Tibial artery (tissue), 4 donors: Measurements from ENCODE around the gene KRTAP5-4.

Experiments used
- DNase-seq, 2 donors: peaks; one replicate each; pipeline ENCODE4 v3.0.0-alpha.2; 2019
- H3K27ac ChIP-seq, 2 donors: fragments of 200-600 bp; sonication (generic) in 1 of 2; 1 replicate in 1 of 2; 2 replicates in 1 of 2; pipeline ENCODE4 v1.5.1; 2018 to 2019; ENCODE audit warnings: mild to moderate bottlenecking in 1 of 2
- H3K27me3 ChIP-seq, 2 donors: fragments of 200-600 bp; sonication (generic) in 1 of 2; one replicate each; pipeline versions ENCODE4 v1.5.1 to v1.6.0; 2016 to 2019
- H3K36me3 ChIP-seq, 3 donors: fragments of 200-600 bp; sonication (generic) in 2 of 3; one replicate each; pipeline ENCODE4 v1.5.1; 2016 to 2019; ENCODE audit warnings: mild to moderate bottlenecking in 2 of 3
- H3K4me1 ChIP-seq, 4 donors: fragments of 200-600 bp; sonication (generic) in 2 of 4; 1 replicate in 3 of 4; 2 replicates in 1 of 4; pipeline ENCODE4 v1.5.1; 2016 to 2019
- H3K4me3 ChIP-seq, 2 donors: fragments of 200-600 bp; sonication (generic) in 1 of 2; 1 replicate in 1 of 2; 2 replicates in 1 of 2; pipeline ENCODE4 v1.5.1; 2018 to 2019; ENCODE audit warnings: mild to moderate bottlenecking in 2 of 2
- H3K9me3 ChIP-seq, 3 donors: fragments of 200-600 bp; sonication (generic) in 1 of 3; one replicate each; pipeline ENCODE4 v1.5.1; 2016 to 2019
- intact Hi-C: fragments of 100-400 bp; cut with DNase I; formaldehyde crosslinking; loops from one replicate; pipeline ENCODE4 v1.15.0; 2023; ENCODE audit warnings: low total_unique reads
- TF ChIP-seq, protein P1 (sequence below), 2 experiments: fragments of 200-600 bp in 1 of 2; fragments of 450-650 bp in 1 of 2; IDR thresholded peaks; one replicate each; pipeline ENCODE4 v1.5.1; 2017 to 2019; ENCODE audit warnings: antibody characterized with exemption in 2 of 2, mild to moderate bottlenecking in 1 of 2, moderate library complexity in 1 of 2

KRTAP5-4 gene

DNA sequence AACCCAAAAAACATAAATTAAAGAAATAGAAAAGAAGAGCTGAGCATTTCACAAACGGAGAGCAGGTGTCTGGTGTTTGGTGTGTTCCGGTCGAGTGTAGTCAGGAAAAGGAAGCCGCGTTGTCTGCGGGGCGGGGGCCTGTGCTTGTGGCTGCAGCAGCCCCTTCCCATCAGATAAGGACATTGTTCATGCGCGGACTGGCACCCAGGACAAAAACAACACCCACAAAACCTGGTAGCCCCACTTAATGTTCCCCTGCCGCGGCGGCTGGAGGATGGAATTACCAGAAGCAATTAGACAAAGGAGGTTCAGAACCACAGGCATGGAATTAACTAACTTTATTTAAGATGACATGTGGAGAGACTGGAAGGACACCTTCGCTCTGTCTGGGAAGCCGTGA lies 37.6 kb upstream of the KRTAP5-4 start:
- Histone ChIP-seq H3K4me1 (no peaks in the 10 kb centered on the region), H3K36me3 (no peaks in the 10 kb centered on the region), H3K27ac (no peak overlapping the region), H3K27me3 (peaks cover 0 to 23% of the 10 kb centered on the region in 2 donors), H3K4me3 (no peak overlapping the region), H3K9me3 (no peaks in the 10 kb centered on the region)
- TF ChIP-seq, protein P1, sequence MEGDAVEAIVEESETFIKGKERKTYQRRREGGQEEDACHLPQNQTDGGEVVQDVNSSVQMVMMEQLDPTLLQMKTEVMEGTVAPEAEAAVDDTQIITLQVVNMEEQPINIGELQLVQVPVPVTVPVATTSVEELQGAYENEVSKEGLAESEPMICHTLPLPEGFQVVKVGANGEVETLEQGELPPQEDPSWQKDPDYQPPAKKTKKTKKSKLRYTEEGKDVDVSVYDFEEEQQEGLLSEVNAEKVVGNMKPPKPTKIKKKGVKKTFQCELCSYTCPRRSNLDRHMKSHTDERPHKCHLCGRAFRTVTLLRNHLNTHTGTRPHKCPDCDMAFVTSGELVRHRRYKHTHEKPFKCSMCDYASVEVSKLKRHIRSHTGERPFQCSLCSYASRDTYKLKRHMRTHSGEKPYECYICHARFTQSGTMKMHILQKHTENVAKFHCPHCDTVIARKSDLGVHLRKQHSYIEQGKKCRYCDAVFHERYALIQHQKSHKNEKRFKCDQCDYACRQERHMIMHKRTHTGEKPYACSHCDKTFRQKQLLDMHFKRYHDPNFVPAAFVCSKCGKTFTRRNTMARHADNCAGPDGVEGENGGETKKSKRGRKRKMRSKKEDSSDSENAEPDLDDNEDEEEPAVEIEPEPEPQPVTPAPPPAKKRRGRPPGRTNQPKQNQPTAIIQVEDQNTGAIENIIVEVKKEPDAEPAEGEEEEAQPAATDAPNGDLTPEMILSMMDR (IDR thresholded peaks at IDR 0.05): no peak
- intact Hi-C loops: loop anchor here (10.0 kb wide), 1 partner anchor 495 kb away; no protein-coding TSS in a partner anchor
- no peak for DNase-seq

DNA sequence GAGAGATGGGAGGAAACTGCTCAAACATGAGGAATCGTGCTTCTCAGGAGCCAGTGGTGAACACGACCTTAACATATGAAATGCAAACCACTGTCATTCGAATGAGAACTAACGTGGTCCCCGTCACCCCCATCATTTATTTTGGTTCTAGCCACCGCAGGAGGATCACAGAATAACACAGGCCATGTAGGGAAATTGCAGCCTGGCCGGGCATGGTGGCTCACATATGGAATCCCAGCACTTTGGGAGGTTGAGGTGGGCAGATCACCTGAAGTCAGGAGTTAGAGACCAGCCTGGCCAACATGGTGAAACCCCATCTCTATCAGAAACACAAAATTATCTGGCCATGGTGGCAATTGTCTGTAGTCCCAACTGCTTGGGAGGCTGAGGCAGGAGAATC lies 34.7 kb upstream of the KRTAP5-4 start:
- H3K27me3 ChIP-seq: peaks cover 0 to 34% of the 10 kb centered on the region in 2 donors
- H3K4me1 ChIP-seq: peaks cover 0 to 8% (median 4%) of the 10 kb centered on the region in 4 donors
- no peak overlapping the region for H3K27ac ChIP-seq
- intact Hi-C loops: loop anchor here (10.0 kb wide), 1 partner anchor 498 kb away; no protein-coding TSS in a partner anchor
- TF ChIP-seq, protein P1 (IDR thresholded peaks at IDR 0.05): no peak
- DNase-seq: peak in 1 of 2 donors; percentile 20
- H3K4me3 ChIP-seq: no peak overlapping the region
- no peaks in the 10 kb centered on the region for H3K9me3 ChIP-seq
- H3K36me3 ChIP-seq: no peaks in the 10 kb centered on the region

DNA sequence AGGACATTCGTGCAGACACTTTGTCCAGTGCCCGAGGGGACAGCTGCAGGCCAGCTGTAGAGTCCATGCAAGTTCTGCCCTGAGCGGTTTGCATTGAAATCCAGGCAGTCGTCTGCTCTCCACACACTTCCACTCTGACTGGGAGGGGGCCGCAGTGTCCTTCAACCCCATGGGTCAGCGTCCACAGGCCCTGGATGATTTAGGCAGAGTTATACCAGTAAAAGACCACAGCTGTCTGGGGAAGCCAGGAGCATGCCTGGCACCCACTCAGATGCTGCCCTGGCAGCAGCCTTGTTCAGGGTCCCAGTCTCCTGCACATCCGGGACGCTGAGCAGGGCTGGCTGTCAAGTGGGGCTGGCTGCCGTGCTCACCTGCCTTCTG lies 34.1 kb upstream of the KRTAP5-4 start:
- no peak for DNase-seq
- intact Hi-C loops: loop anchor here (10.0 kb wide), 1 partner anchor 499 kb away; no protein-coding TSS in a partner anchor
- TF ChIP-seq, protein P1 (IDR thresholded peaks at IDR 0.05): no peak

DNA sequence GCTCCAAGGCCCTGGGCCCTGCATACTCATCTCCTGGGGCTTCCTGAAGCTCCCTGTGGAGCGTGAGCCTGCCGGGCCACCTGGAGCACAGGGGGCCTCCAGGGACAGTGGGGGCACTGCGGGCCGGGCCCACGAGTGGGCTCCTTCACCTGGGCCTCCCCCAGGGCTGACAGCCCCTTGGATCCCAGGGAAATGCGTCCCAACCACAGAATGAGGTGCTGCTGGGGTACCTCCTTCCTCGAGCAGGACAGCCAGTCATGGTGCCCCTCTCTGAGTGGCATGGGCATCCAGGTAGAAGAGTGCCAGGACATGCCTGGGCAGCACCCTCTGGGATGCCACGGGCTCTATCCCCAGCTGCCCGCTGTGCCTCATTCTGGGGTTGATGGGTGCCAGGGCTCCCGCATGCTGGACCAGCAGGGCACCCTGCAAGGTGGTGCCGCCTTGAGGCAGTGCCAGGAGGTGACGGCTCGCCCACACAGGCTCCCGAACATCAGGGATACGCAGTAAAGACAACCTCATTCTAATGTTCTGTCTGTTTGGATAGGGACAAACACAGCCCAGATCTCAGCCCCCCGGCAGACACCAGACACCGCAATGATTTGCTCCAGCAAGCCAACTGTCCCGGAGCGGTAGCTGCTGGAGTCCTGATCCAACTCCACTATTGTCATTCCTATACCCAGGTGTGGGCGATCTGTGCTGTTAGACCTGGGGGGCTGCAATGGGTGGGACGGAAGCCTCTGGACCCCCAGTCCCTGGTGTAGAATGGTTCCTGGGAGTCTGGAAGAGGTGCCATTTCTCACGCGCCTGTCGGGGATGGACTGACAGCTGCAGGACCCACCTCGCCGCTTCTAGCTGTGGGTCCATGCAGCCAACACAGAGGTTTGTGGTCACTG lies 33.5 kb upstream of the KRTAP5-4 start:
- Histone ChIP-seq H3K36me3 (no peaks in the 10 kb centered on the region), H3K27ac (no peak overlapping the region), H3K4me1 (peaks cover 0 to 8% (median 4%) of the 10 kb centered on the region in 4 donors), H3K27me3 (peaks cover 0 to 33% of the 10 kb centered on the region in 2 donors), H3K4me3 (no peak overlapping the region), H3K9me3 (no peaks in the 10 kb centered on the region)
- DNase-seq: peak; percentile 5 to 55
- intact Hi-C loops: loop anchor here (10.0 kb wide), 1 partner anchor 499 kb away; no protein-coding TSS in a partner anchor
- TF ChIP-seq, protein P1 (IDR thresholded peaks at IDR 0.05): no peak

More for the DNA sequence above, 34.1 kb upstream of the KRTAP5-4 start:
- H3K4me3 ChIP-seq: no peak overlapping the region
- H3K27ac ChIP-seq: no peak overlapping the region
- no peaks in the 10 kb centered on the region for H3K9me3 ChIP-seq
- H3K36me3 ChIP-seq: no peaks in the 10 kb centered on the region
- peaks cover 0 to 8% (median 4%) of the 10 kb centered on the region in 4 donors for H3K4me1 ChIP-seq
- H3K27me3 ChIP-seq: peaks cover 0 to 36% of the 10 kb centered on the region in 2 donors

DNA sequence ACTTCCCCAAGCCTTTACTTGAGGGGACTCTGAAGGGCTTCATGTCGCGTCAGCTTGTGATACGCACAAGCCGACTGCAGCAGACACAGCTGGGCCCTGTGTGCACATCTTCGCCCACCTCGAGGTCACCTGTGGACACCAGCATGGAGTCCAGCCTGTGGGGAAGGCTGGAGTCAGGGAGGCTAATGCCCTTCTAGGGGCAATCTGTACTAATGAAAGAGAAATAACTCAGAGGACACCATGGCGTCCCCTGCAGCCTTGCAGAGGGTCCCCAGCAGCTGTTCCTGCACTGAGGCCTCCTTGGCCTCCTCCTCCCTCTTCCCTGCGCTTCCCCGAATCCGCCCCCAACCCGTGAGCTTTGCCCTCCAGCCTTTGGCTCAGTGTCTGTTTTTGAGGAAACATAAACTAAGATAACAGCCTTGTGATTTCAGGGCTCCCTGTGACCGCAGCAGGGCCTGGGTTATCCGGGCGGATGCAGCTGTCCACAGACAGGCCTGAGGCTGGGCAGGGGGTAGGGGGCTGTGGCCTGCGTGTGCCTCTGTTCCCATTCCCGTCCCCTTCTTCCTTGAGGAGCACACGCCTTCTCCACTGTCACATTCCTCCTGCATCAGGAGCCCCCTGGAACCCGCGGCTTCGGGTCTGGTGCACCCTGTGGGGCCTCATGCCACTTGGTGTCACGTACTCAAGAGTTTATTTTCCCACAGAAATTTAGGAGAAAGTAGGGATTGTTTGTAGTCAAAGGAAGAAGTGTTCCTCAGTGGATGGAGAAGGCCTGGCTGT lies 32.6 kb upstream of the KRTAP5-4 start:
- H3K9me3 ChIP-seq: no peaks in the 10 kb centered on the region
- intact Hi-C loops: loop anchor here (5.0 to 10.0 kb wide), 2 partner anchors 38 to 500 kb away; no protein-coding TSS in a partner anchor
- H3K27me3 ChIP-seq: peaks cover 0 to 30% of the 10 kb centered on the region in 2 donors
- peaks cover 0 to 8% (median 4%) of the 10 kb centered on the region in 4 donors for H3K4me1 ChIP-seq
- TF ChIP-seq, protein P1 (IDR thresholded peaks at IDR 0.05): no peak
- no peak overlapping the region for H3K4me3 ChIP-seq
- H3K27ac ChIP-seq: no peak overlapping the region
- peak in 1 of 2 donors; percentile 49 for DNase-seq
- H3K36me3 ChIP-seq: no peaks in the 10 kb centered on the region
